ENCODE data around the gene PNMA8A. TPM values are rescaled to one million over a fixed set of nuclear protein-coding genes. Genes with fewer than 3 reads are reported as not detected.

PNMA8A gene
- total RNA-seq, 4 donors from 2014 or later: 0.20 to 0.68 (median 0.64) TPM; not detected in 1

GRCh38 chr19:46482631-46483030 lies 11.3 kb upstream of the PNMA8A start:
- intact Hi-C loops (cut with DNase I; ENCODE audit: low total_unique reads) (no loop called here), in situ Hi-C loops (cut with MboI; ENCODE audit: low pct_ligation_motif_present in 1 of 4, low pct_unique_long_range_greater_than_20kb in 1 of 4, low sequenced_read_pairs in 3 of 4) (loop anchor here in 2 of 4 donors (10.0 to 25.0 kb wide), 3 partner anchors 78 to 198 kb away; partner anchors contain the start of gene HIF3A (in 1 of the 2))
- Histone ChIP-seq H3K27me3 (peaks cover 54% of the 10 kb centered on the region), H3K4me3 (no peak overlapping the region), H3K9me3 (no peaks in the 10 kb centered on the region), H3K4me1 (peaks cover 0 to 17% (median 4%) of the 10 kb centered on the region in 4 donors), H3K27ac (peak overlapping the region in 2 of 4 donors; percentile 60 to 76), H3K36me3 (no peaks in the 10 kb centered on the region)
- 40% methylated on average over 3 of the region's 3 CpGs; no CpG with 5 or more reads in 1 of the 2 donors for WGBS, 2 donors (ENCODE audit: low coverage in 1 of 2)
- DNase-seq: no peak
- TF ChIP-seq POLR2AphosphoS5 (IDR thresholded peaks at IDR 0.05) (no peak), CTCF (IDR thresholded peaks at IDR 0.05) (no peak)

- Histone ChIP-seq H3K4me3 (no peak overlapping the region), H3K4me1 (peaks cover 0 to 12% (median 0%) of the 10 kb centered on the region in 4 donors), H3K27ac (peak overlapping the region; percentile 60 to 76 (median 72)), H3K27me3 (peaks cover 50% of the 10 kb centered on the region), H3K36me3 (no peaks in the 10 kb centered on the region), H3K9me3 (no peaks in the 10 kb centered on the region)
- intact Hi-C loops (cut with DNase I; ENCODE audit: low total_unique reads): no loop called here
- TF ChIP-seq POLR2A (IDR thresholded peaks at IDR 0.05) (no peak), EP300 (IDR thresholded peaks at IDR 0.05; ENCODE audit: low read depth) (no peak), CTCF (IDR thresholded peaks at IDR 0.05) (no peak), POLR2AphosphoS5 (IDR thresholded peaks at IDR 0.05) (no peak)
- in situ Hi-C loops (cut with MboI; ENCODE audit: low pct_ligation_motif_present in 1 of 4, low pct_unique_long_range_greater_than_20kb in 1 of 4, low sequenced_read_pairs in 3 of 4): loop anchor here in 2 of 4 donors (10.0 to 25.0 kb wide), 3 partner anchors 77 to 197 kb away; partner anchors contain the start of gene HIF3A (in 1 of the 2)
- WGBS, 2 donors (ENCODE audit: low coverage in 1 of 2): 46 to 49% methylated on average over 4 to 5 of the region's 5 CpGs
- no peak for DNase-seq
Observed at GRCh38 chr19:46481947-46482346, 10.6 kb upstream of the PNMA8A start.

- in situ Hi-C loops (cut with MboI; ENCODE audit: low pct_ligation_motif_present in 1 of 4, low pct_unique_long_range_greater_than_20kb in 1 of 4, low sequenced_read_pairs in 3 of 4) (loop anchor here in 2 of 4 donors (10.0 to 25.0 kb wide), 3 partner anchors 77 to 197 kb away; partner anchors contain the start of gene HIF3A (in 1 of the 2)), intact Hi-C loops (cut with DNase I; ENCODE audit: low total_unique reads) (no loop called here)
- TF ChIP-seq POLR2AphosphoS5 (IDR thresholded peaks at IDR 0.05): no peak
- no peak for DNase-seq
- Histone ChIP-seq H3K4me1 (peaks cover 0 to 12% (median 0%) of the 10 kb centered on the region in 4 donors), H3K36me3 (no peaks in the 10 kb centered on the region), H3K4me3 (no peak overlapping the region), H3K27me3 (peaks cover 51% of the 10 kb centered on the region), H3K9me3 (no peaks in the 10 kb centered on the region), H3K27ac (peak overlapping the region; percentile 60 to 76 (median 72))
- 48 to 50% methylated on average over 15 to 16 of the region's 16 CpGs for WGBS, 2 donors (ENCODE audit: low coverage in 1 of 2)
Observed at GRCh38 chr19:46481223-46481848, 10.0 kb upstream of the PNMA8A start.

GRCh38 chr19:46480415-46480814 lies 9.1 kb upstream of the PNMA8A start:
- H3K27me3 ChIP-seq: peaks cover 55% of the 10 kb centered on the region
- in situ Hi-C loops (cut with MboI; ENCODE audit: low pct_ligation_motif_present in 1 of 4, low pct_unique_long_range_greater_than_20kb in 1 of 4, low sequenced_read_pairs in 3 of 4): loop anchor here in 2 of 4 donors (10.0 to 25.0 kb wide), 3 partner anchors 76 to 196 kb away; partner anchors contain the start of gene HIF3A (in 1 of the 2)

More at GRCh38 chr19:46480415-46480814, 9.1 kb upstream of the PNMA8A start:
- Histone ChIP-seq H3K36me3 (no peaks in the 10 kb centered on the region), H3K9me3 (no peaks in the 10 kb centered on the region), H3K4me3 (no peak overlapping the region), H3K4me1 (peaks cover 0 to 12% (median 0%) of the 10 kb centered on the region in 4 donors), H3K27ac (peak overlapping the region; percentile 60 to 76 (median 72))
- WGBS, 2 donors (ENCODE audit: low coverage in 1 of 2): 22 to 30% methylated on average over 2 to 12 of the region's 12 CpGs
- TF ChIP-seq EP300 (IDR thresholded peaks at IDR 0.05; ENCODE audit: low read depth) (no peak), POLR2AphosphoS5 (IDR thresholded peaks at IDR 0.05) (peak in 1 of 3 donors; percentile 3), CTCF (IDR thresholded peaks at IDR 0.05) (no peak), POLR2A (IDR thresholded peaks at IDR 0.05) (no peak)
- DNase-seq: peak; percentile 22
- intact Hi-C loops (cut with DNase I; ENCODE audit: low total_unique reads): no loop called here

Data from transverse colon (tissue), 4 donors.